HG03571 (cell line): ENCODE results near the gene AUP1.

Experiments
- ATAC-seq: cut with Tn5 transposase; IDR thresholded peaks from one replicate; pipeline ENCODE4 v1.9.1; 2021; ENCODE audit not compliant: unreplicated experiment

Gene AUP1

GRCh38 chr2:74514368-74515270 lies 14.9 kb downstream of the AUP1 start, which contains the start of gene TLX2:
TLX2 (plus strand) TSS chr2:74514450; CDS start chr2:74514807, 357 bp downstream.
- ATAC-seq: no peak

GRCh38 chr2:74513605-74514367 lies 15.7 kb downstream of the AUP1 start:
- no peak for ATAC-seq

- ATAC-seq: no peak
Observed at GRCh38 chr2:74512744-74513604, 16.5 kb downstream of the AUP1 start.

- no peak for ATAC-seq
Observed at GRCh38 chr2:74511104-74511989, 18.2 kb downstream of the AUP1 start.

GRCh38 chr2:74510272-74510671 lies 19.2 kb downstream of the AUP1 start:
- no peak for ATAC-seq

- ATAC-seq: peak; percentile 2
Observed at GRCh38 chr2:74507926-74508520, 21.5 kb downstream of the AUP1 start.

GRCh38 chr2:74507145-74507925 lies 22.2 kb downstream of the AUP1 start, which contains the start of gene PCGF1:
PCGF1 (minus strand) TSS chr2:74507695; CDS start chr2:74507668, 27 bp downstream.
- ATAC-seq: peak; percentile 84

- ATAC-seq: no peak
Observed at GRCh38 chr2:74505448-74506246, 23.9 kb downstream of the AUP1 start.

GRCh38 chr2:74504591-74504990 lies 24.9 kb downstream of the AUP1 start:
- no peak for ATAC-seq

GRCh38 chr2:74503506-74504475 lies 25.7 kb downstream of the AUP1 start:
- no peak for ATAC-seq

GRCh38 chr2:74502720-74503505 lies 26.6 kb downstream of the AUP1 start:
- no peak for ATAC-seq

- no peak for ATAC-seq
Observed at GRCh38 chr2:74502147-74502719, 27.3 kb downstream of the AUP1 start.

- ATAC-seq: no peak
Observed at GRCh38 chr2:74501335-74502071, 28.0 kb downstream of the AUP1 start.

- no peak for ATAC-seq
Observed at GRCh38 chr2:74500578-74500946, 28.9 kb downstream of the AUP1 start.
